GM12878 (cell line): ENCODE data around the gene RTL9. TPM values are rescaled to one million over a fixed set of nuclear protein-coding genes. Genes with fewer than 3 reads are reported as not detected.

Source experiments
- EGR1 ChIP-seq, 2 experiments: IDR thresholded peaks; 1 replicate in 1 of 2; 2 replicates in 1 of 2; pipeline ENCODE4 v1.6.1; 2011 to 2012; ENCODE audit warnings: low read depth in 2 of 2, low read length in 2 of 2, borderline replicate concordance in 1 of 2, mild to moderate bottlenecking in 1 of 2, moderate library complexity in 1 of 2
- RCOR1 ChIP-seq: conservative IDR thresholded peaks from 2 replicates; pipeline ENCODE4 v1.6.1; 2012; ENCODE audit warnings: low read depth, low read length, improper control_type of control experiment
- ZBTB33 ChIP-seq: fragments of 450-650 bp; IDR thresholded peaks from 2 replicates; pipeline ENCODE4 v1.6.1; 2017; ENCODE audit warnings: mild to moderate bottlenecking
- ZNF207 ChIP-seq: fragments of 450-650 bp; IDR thresholded peaks from 2 replicates; pipeline ENCODE4 v1.6.1; 2014; ENCODE audit warnings: antibody characterized with exemption, mild to moderate bottlenecking, borderline replicate concordance
- polyA plus RNA-seq, 11 experiments: library from polyadenylated mRNA; depleted of rRNA in 4 of 11; unstranded in 6 of 11; stranded (reverse) in 5 of 11; fragments of >200 nt; fragmentation: Nextera tagmentation in 4 of 11; fragmentation: Illumina TruSeq in 1 of 11; extraction: Ambion mirVana in 4 of 11; extraction: Trizol in 1 of 11; gene quantifications; 1 replicate in 1 of 11; 2 replicates in 10 of 11; pipeline versions ENCODE4 v1.2.1 to v1.2.3, GENCODE V29; 2011 to 2016; ENCODE audit warnings: inconsistent platforms in 2 of 11, missing spikeins in 2 of 11, low read depth in 1 of 11
- total RNA-seq, 4 experiments: library from RNA; depleted of rRNA in 3 of 4; stranded (reverse); fragments of >200 nt in 3 of 4; fragmentation: Illumina TruSeq in 1 of 4; extraction: Trizol in 1 of 4; gene quantifications; 2 replicates each; pipeline versions ENCODE4 v1.2.1 to v1.2.3, GENCODE V29; 2013 to 2021
- TF ChIP-seq, protein P1 (sequence below): fragments of 450-650 bp; IDR thresholded peaks from 2 replicates; pipeline ENCODE4 v1.6.1; 2016; ENCODE audit warnings: mild to moderate bottlenecking
- TF ChIP-seq, protein P2 (sequence below): fragments of 450-650 bp; IDR thresholded peaks from 2 replicates; pipeline ENCODE4 v1.6.1; 2014; ENCODE audit warnings: mild to moderate bottlenecking

RTL9 gene
- total and polyA plus RNA-seq, 10 of the 15 experiments (the other 5 are each of a cell fraction or from before 2014, with no cell fraction given) = 0.05 to 1.2 (median 0.17) TPM

DNA sequence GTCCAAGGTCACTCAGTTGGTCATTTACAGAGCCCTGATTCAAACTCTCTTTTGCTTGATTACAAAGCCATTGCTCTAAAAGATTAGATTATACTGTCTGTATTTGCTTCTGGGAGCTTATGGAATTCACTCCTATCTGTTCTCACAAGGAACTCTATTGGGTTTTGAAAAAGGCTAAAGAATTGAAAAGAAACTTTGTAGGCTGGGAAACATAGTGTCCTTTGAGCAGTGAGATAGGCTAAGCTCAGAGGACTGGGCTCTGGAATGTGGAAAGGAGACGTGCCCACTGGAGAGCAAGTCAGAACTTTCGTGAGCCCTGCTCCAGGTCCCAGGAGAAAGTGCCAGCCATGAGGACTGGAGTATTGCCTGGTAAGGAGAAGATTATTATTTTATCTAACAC, at the start of gene RTL9 (continued):
- no peak for TF ChIP-seq RCOR1
- TF ChIP-seq, protein P1, sequence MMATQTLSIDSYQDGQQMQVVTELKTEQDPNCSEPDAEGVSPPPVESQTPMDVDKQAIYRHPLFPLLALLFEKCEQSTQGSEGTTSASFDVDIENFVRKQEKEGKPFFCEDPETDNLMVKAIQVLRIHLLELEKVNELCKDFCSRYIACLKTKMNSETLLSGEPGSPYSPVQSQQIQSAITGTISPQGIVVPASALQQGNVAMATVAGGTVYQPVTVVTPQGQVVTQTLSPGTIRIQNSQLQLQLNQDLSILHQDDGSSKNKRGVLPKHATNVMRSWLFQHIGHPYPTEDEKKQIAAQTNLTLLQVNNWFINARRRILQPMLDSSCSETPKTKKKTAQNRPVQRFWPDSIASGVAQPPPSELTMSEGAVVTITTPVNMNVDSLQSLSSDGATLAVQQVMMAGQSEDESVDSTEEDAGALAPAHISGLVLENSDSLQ = no peak
- no peak for TF ChIP-seq EGR1 (IDR thresholded peaks at IDR 0.05; ENCODE audit: borderline replicate concordance in 1 of 2, low read depth in 2 of 2, low read length in 2 of 2)
- TF ChIP-seq ZBTB33 = no peak
- TF ChIP-seq, protein P2, sequence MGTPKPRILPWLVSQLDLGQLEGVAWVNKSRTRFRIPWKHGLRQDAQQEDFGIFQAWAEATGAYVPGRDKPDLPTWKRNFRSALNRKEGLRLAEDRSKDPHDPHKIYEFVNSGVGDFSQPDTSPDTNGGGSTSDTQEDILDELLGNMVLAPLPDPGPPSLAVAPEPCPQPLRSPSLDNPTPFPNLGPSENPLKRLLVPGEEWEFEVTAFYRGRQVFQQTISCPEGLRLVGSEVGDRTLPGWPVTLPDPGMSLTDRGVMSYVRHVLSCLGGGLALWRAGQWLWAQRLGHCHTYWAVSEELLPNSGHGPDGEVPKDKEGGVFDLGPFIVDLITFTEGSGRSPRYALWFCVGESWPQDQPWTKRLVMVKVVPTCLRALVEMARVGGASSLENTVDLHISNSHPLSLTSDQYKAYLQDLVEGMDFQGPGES = no peak
- TF ChIP-seq ZNF207 = no peak
